Measurements from ENCODE around the gene APBA2.

APBA2 gene

GRCh38 chr15:29110176-29110575 is 224.4 kb downstream of the APBA2 start:
- DNase-seq, result no peak

- no peak for DNase-seq
Measured at GRCh38 chr15:29110733-29111132, 225.0 kb downstream of the APBA2 start.

- DNase-seq, result no peak
Measured at GRCh38 chr15:29111705-29112281, 226.0 kb downstream of the APBA2 start.

- DNase-seq, result no peak
Measured at GRCh38 chr15:29113336-29114220, 227.8 kb downstream of the APBA2 start.

- DNase-seq, result no peak
Measured at GRCh38 chr15:29114221-29115092, 228.7 kb downstream of the APBA2 start.

- no peak for DNase-seq
Measured at GRCh38 chr15:29115093-29115991, 229.6 kb downstream of the APBA2 start.

GRCh38 chr15:29116970-29117700 is 231.4 kb downstream of the APBA2 start:
- no peak for DNase-seq

- DNase-seq, result no peak
Measured at GRCh38 chr15:29117778-29118177, 232.0 kb downstream of the APBA2 start.

- no peak for DNase-seq
Measured at GRCh38 chr15:29119847-29120246, 234.1 kb downstream of the APBA2 start.

GRCh38 chr15:29120593-29121368 is 235.0 kb downstream of the APBA2 start:
- DNase-seq, result no peak

- DNase-seq, result no peak
Measured at GRCh38 chr15:29121369-29121656, 235.5 kb downstream of the APBA2 start.

GRCh38 chr15:29121907-29122306 is 236.1 kb downstream of the APBA2 start:
- no peak for DNase-seq

- DNase-seq, result no peak
Measured at GRCh38 chr15:29122506-29122905, 236.7 kb downstream of the APBA2 start.

- no peak for DNase-seq
Measured at GRCh38 chr15:29123171-29123570, 237.4 kb downstream of the APBA2 start.

GRCh38 chr15:29123991-29124390 is 238.2 kb downstream of the APBA2 start:
- DNase-seq, result no peak

- no peak for DNase-seq
Measured at GRCh38 chr15:29124581-29125381, 239.0 kb downstream of the APBA2 start.

- no peak for DNase-seq
Measured at GRCh38 chr15:29125382-29126207, 239.8 kb downstream of the APBA2 start.

GRCh38 chr15:29126208-29126536 is 240.4 kb downstream of the APBA2 start:
- DNase-seq, result no peak

GRCh38 chr15:29126821-29127461 is 241.2 kb downstream of the APBA2 start:
- DNase-seq, result no peak

Measured in KG1 (cell line).